ENCODE data around the gene MEP1B. TPM values are rescaled to one million over a fixed set of nuclear protein-coding genes. Genes with fewer than 3 reads are reported as not detected.
"Not testable (repeated sequence)": the region's sequence is repeated elsewhere in the genome, so short reads cannot be mapped to it uniquely, and the experiment has no call there.

MEP1B gene
- total RNA-seq, 1 donor from 2014 or later: not detected

DNA sequence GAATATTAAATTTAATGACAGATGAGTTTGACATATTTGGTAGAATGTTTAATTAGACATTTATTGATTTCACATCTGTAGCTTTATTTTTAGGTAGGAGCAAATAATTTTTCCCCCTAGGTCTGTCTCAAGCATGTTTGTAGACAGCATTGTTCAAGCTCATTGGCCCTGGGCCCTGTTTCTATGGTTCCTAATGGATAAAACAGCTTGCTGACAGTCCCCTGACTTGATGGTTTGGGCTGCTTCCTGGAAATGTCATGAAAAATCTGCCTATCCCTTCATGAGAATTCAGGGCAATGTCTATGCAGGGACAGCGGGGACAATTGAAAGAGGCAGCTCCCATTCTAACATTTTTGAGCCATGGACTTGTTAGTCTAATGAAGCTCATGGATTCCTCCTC is 14.6 kb upstream of the MEP1B start:
- no peak for TF ChIP-seq CTCF (IDR thresholded peaks at IDR 0.05; ENCODE audit: unreplicated experiment)
- no peak overlapping the region for H3K27ac Mint-ChIP-seq

GRCh38 chr18:32176745-32177144 is 13.1 kb upstream of the MEP1B start:
- not testable (repeated sequence) for DNase-seq (ENCODE audit: low spot score, unreplicated experiment); H3K9me3 Mint-ChIP-seq (ENCODE audit: low read depth); H3K27ac Mint-ChIP-seq; H3K4me1 Mint-ChIP-seq (ENCODE audit: low read depth); H3K27me3 Mint-ChIP-seq; H3K4me3 Mint-ChIP-seq (ENCODE audit: low read depth); H3K36me3 Mint-ChIP-seq (ENCODE audit: insufficient read depth)

More for the DNA sequence above, 14.6 kb upstream of the MEP1B start:
- H3K36me3 Mint-ChIP-seq (ENCODE audit: insufficient read depth): no peaks in the 10 kb centered on the region
- H3K27me3 Mint-ChIP-seq: no peaks in the 10 kb centered on the region
- DNase-seq (ENCODE audit: low spot score, unreplicated experiment): no peak
- H3K4me1 Mint-ChIP-seq (ENCODE audit: low read depth): no peaks in the 10 kb centered on the region
- H3K4me3 Mint-ChIP-seq (ENCODE audit: low read depth): no peak overlapping the region
- no peaks in the 10 kb centered on the region for H3K9me3 Mint-ChIP-seq (ENCODE audit: low read depth)

GRCh38 chr18:32177530-32177929 is 12.3 kb upstream of the MEP1B start:
- no peaks in the 10 kb centered on the region for H3K36me3 Mint-ChIP-seq (ENCODE audit: insufficient read depth)
- TF ChIP-seq CTCF (IDR thresholded peaks at IDR 0.05; ENCODE audit: unreplicated experiment): no peak
- DNase-seq (ENCODE audit: low spot score, unreplicated experiment): no peak
- no peaks in the 10 kb centered on the region for H3K9me3 Mint-ChIP-seq (ENCODE audit: low read depth)
- no peaks in the 10 kb centered on the region for H3K4me1 Mint-ChIP-seq (ENCODE audit: low read depth)
- no peaks in the 10 kb centered on the region for H3K27me3 Mint-ChIP-seq
- H3K27ac Mint-ChIP-seq: no peak overlapping the region
- H3K4me3 Mint-ChIP-seq (ENCODE audit: low read depth): no peak overlapping the region

GRCh38 chr18:32183503-32183902 is 6.3 kb upstream of the MEP1B start:
- TF ChIP-seq CTCF (IDR thresholded peaks at IDR 0.05; ENCODE audit: unreplicated experiment): no peak
- H3K4me1 Mint-ChIP-seq (ENCODE audit: low read depth): no peaks in the 10 kb centered on the region
- H3K27me3 Mint-ChIP-seq: no peaks in the 10 kb centered on the region
- H3K27ac Mint-ChIP-seq: no peak overlapping the region
- H3K9me3 Mint-ChIP-seq (ENCODE audit: low read depth): peaks cover 7% of the 10 kb centered on the region
- no peak overlapping the region for H3K4me3 Mint-ChIP-seq (ENCODE audit: low read depth)
- no peaks in the 10 kb centered on the region for H3K36me3 Mint-ChIP-seq (ENCODE audit: insufficient read depth)
- DNase-seq (ENCODE audit: low spot score, unreplicated experiment): no peak

DNA sequence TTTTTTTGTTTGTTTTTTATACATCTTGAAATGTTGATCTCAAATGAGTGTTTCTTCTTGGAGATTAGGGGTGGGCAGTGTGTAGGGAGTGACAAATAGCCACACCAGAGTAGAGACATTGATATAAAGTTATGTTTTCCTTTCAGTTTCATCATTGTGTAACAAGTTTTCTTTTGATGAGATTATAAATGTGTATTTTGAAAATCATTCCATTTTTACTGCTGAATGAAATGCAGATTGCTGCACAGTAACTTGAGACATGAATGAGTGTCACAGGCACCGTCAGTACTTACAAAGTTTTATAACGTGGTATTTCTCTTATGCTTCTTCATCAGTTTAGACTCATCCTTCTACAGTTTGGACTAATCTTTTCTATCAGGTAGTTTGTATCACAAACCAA is 370 bp downstream of the MEP1B start:
- DNase-seq (ENCODE audit: low spot score, unreplicated experiment): no peak
- no peak for TF ChIP-seq CTCF (IDR thresholded peaks at IDR 0.05; ENCODE audit: unreplicated experiment)
- Mint-ChIP-seq H3K9me3 (ENCODE audit: low read depth) (peaks cover 3% of the 10 kb centered on the region), H3K27ac (no peak overlapping the region), H3K4me1 (ENCODE audit: low read depth) (no peaks in the 10 kb centered on the region), H3K27me3 (no peaks in the 10 kb centered on the region), H3K36me3 (ENCODE audit: insufficient read depth) (no peaks in the 10 kb centered on the region), H3K4me3 (ENCODE audit: low read depth) (no peak overlapping the region)

GRCh38 chr18:32195881-32196815 is 6.3 kb downstream of the MEP1B start:
- no peak for DNase-seq (ENCODE audit: low spot score, unreplicated experiment)
- Mint-ChIP-seq H3K27me3 (no peaks in the 10 kb centered on the region), H3K4me3 (ENCODE audit: low read depth) (no peak overlapping the region), H3K27ac (no peak overlapping the region), H3K36me3 (ENCODE audit: insufficient read depth) (no peaks in the 10 kb centered on the region), H3K4me1 (ENCODE audit: low read depth) (no peaks in the 10 kb centered on the region), H3K9me3 (ENCODE audit: low read depth) (no peaks in the 10 kb centered on the region)
- TF ChIP-seq CTCF (IDR thresholded peaks at IDR 0.05; ENCODE audit: unreplicated experiment): no peak
